Hypothalamus (tissue), 51 donors: ENCODE results near the gene FBXL4.

Experiments
- DNase-seq, 51 donors: peaks; one replicate each; lab custom pipeline; 2025; lab: John Stamatoyannopoulos, UW

Gene FBXL4

GRCh38 chr6:98841621-98842341 lies 106.0 kb downstream of the FBXL4 start:
- DNase-seq: peak in 2 of 51 donors; percentile 2 to 65

- peak in 1 of 51 donors; percentile 20 for DNase-seq
Measured at GRCh38 chr6:98840996-98841513, 106.7 kb downstream of the FBXL4 start.

GRCh38 chr6:98840385-98840784 lies 107.4 kb downstream of the FBXL4 start:
- DNase-seq: peak in 1 of 51 donors; percentile 53

- DNase-seq: peak in 18 of 51 donors; percentile 10 to 78 (median 46)
Measured at GRCh38 chr6:98839781-98840361, 107.9 kb downstream of the FBXL4 start.

- DNase-seq: no peak
Measured at GRCh38 chr6:98838975-98839374, 108.8 kb downstream of the FBXL4 start.

GRCh38 chr6:98838032-98838431 lies 109.7 kb downstream of the FBXL4 start:
- DNase-seq: peak in 2 of 51 donors; percentile 2 to 24

GRCh38 chr6:98836962-98837944 lies 110.5 kb downstream of the FBXL4 start:
- peak in 1 of 51 donors; percentile 62 for DNase-seq

GRCh38 chr6:98836025-98836961 lies 111.5 kb downstream of the FBXL4 start:
- DNase-seq: peak in 37 of 51 donors; percentile 14 to 84 (median 64)

GRCh38 chr6:98835149-98836024 lies 112.4 kb downstream of the FBXL4 start:
- peak in 8 of 51 donors; percentile 28 to 71 (median 53) for DNase-seq

- peak in 49 of 51 donors; percentile 59 to 99 (median 96) for DNase-seq
Measured at GRCh38 chr6:98834060-98835031, 113.4 kb downstream of the FBXL4 start, which contains the start of gene POU3F2. TSS of gene POU3F2 (plus strand) at chr6:98834574. CDS start at chr6:98834874, 300 bp downstream.

- peak in 25 of 51 donors; percentile 37 to 89 (median 66) for DNase-seq
Measured at GRCh38 chr6:98833307-98834059, 114.3 kb downstream of the FBXL4 start.

- DNase-seq: peak in 25 of 51 donors; percentile 33 to 82 (median 68)
Measured at GRCh38 chr6:98833057-98833306, 114.8 kb downstream of the FBXL4 start.

- peak in 40 of 51 donors; percentile 33 to 92 (median 79) for DNase-seq
Measured at GRCh38 chr6:98832284-98833056, 115.3 kb downstream of the FBXL4 start.

- no peak for DNase-seq
Measured at GRCh38 chr6:98831959-98832283, 115.8 kb downstream of the FBXL4 start.

- DNase-seq: peak in 25 of 51 donors; percentile 19 to 66 (median 43)
Measured at GRCh38 chr6:98831057-98831958, 116.4 kb downstream of the FBXL4 start.
